ENCODE data around the gene H6PD. TPM values are rescaled to one million over a fixed set of nuclear protein-coding genes. Genes with fewer than 3 reads are reported as not detected.

H6PD gene
- total and polyA plus RNA-seq, 8 donors: 8.7 to 34.2 (median 16.1) TPM

GRCh38 chr1:9263984-9264872 is 29.7 kb downstream of the H6PD start:
- ATAC-seq (no peak), FAIRE-seq (no peak), DNase-seq (no peak)
- Histone ChIP-seq H3K4me1 (no peaks in the 10 kb centered on the region), H3K27me3 (no peaks in the 10 kb centered on the region), H3K4me3 (no peak overlapping the region), H3K27ac (no peak overlapping the region), H3K36me3 (peaks cover 0 to 29% (median 5%) of the 10 kb centered on the region in 3 donors), H3K9me3 (no peaks in the 10 kb centered on the region)
- no peak for TF ChIP-seq CTCF (IDR thresholded peaks at IDR 0.05)
- intact Hi-C loops (cut with DNase I): loop anchor here in 1 of 3 donors (10.0 kb wide), 1 partner anchor 231 kb away; no protein-coding TSS in a partner anchor
- WGBS, 2 donors: 92 to 95% methylated on average over 50 of the region's 50 CpGs

GRCh38 chr1:9265037-9265436 is 30.5 kb downstream of the H6PD start:
- no peak for TF ChIP-seq CTCF (IDR thresholded peaks at IDR 0.05)
- no peak for ATAC-seq
- no peaks in the 10 kb centered on the region for H3K4me1 ChIP-seq
- no peak overlapping the region for H3K27ac ChIP-seq
- DNase-seq: no peak
- H3K27me3 ChIP-seq: no peaks in the 10 kb centered on the region
- no peaks in the 10 kb centered on the region for H3K9me3 ChIP-seq
- intact Hi-C loops (cut with DNase I): loop anchor here in 1 of 3 donors (10.0 kb wide), 1 partner anchor 230 kb away; no protein-coding TSS in a partner anchor
- FAIRE-seq: no peak
- H3K36me3 ChIP-seq: peaks cover 0 to 33% (median 5%) of the 10 kb centered on the region in 3 donors
- no peak overlapping the region for H3K4me3 ChIP-seq
- whole genome bisulfite sequencing, 2 donors: 90 to 95% methylated on average over 10 of the region's 10 CpGs

GRCh38 chr1:9265968-9266367 is 31.4 kb downstream of the H6PD start:
- Histone ChIP-seq H3K4me1 (no peaks in the 10 kb centered on the region), H3K4me3 (no peak overlapping the region), H3K27me3 (no peaks in the 10 kb centered on the region), H3K9me3 (no peaks in the 10 kb centered on the region), H3K36me3 (peaks cover 0 to 33% (median 5%) of the 10 kb centered on the region in 3 donors), H3K27ac (no peak overlapping the region)
- intact Hi-C loops (cut with DNase I): loop anchor here in 1 of 3 donors (10.0 kb wide), 1 partner anchor 229 kb away; no protein-coding TSS in a partner anchor
- TF ChIP-seq CTCF (IDR thresholded peaks at IDR 0.05): no peak
- no peak for DNase-seq
- ATAC-seq: no peak
- WGBS, 2 donors: 90 to 91% methylated on average over 12 of the region's 12 CpGs
- no peak for FAIRE-seq

- no peaks in the 10 kb centered on the region for H3K9me3 ChIP-seq
- no peaks in the 10 kb centered on the region for H3K4me1 ChIP-seq
- no peak overlapping the region for H3K27ac ChIP-seq
- DNase-seq (no peak), FAIRE-seq (no peak), ATAC-seq (peak in 1 of 4 donors; percentile 7)
- intact Hi-C loops (cut with DNase I): loop anchor here in 1 of 3 donors (10.0 kb wide), 1 partner anchor 227 kb away; no protein-coding TSS in a partner anchor
- no peaks in the 10 kb centered on the region for H3K27me3 ChIP-seq
- H3K36me3 ChIP-seq: peaks cover 0 to 33% (median 5%) of the 10 kb centered on the region in 3 donors
- peak in 1 of 4 donors; percentile 9 for TF ChIP-seq CTCF (IDR thresholded peaks at IDR 0.05)
- H3K4me3 ChIP-seq: no peak overlapping the region
- WGBS, 2 donors: 84 to 93% methylated on average over 7 of the region's 7 CpGs
Observed at GRCh38 chr1:9267352-9267686, 32.7 kb downstream of the H6PD start.
